ENCODE measurements around the gene FAM120AOS. TPM values are rescaled to one million over a fixed set of nuclear protein-coding genes. Genes with fewer than 3 reads are reported as not detected.

Gene FAM120AOS
- total and polyA plus RNA-seq, 2 of the 8 experiments (the other 6 are each of a cell fraction or from before 2014, with no cell fraction given): 29.6 to 37.6 TPM

GRCh38 chr9:93419023-93419422 is 34.4 kb downstream of the FAM120AOS start:
- Histone ChIP-seq H2BK5ac (ENCODE audit: low read depth, low read length) (no peak overlapping the region), H4K20me1 (replicated peaks in 1 of 2; ENCODE audit: control insufficient read depth in 1 of 2, insufficient read depth in 2 of 2, low read length in 2 of 2) (no peaks in the 10 kb centered on the region), H4K8ac (ENCODE audit: extremely low read depth, insufficient read depth, low read length) (no peak overlapping the region), H3K79me1 (ENCODE audit: low read depth, low read length) (no peaks in the 10 kb centered on the region), H2BK120ac (replicated peaks; ENCODE audit: low read depth, low read length) (no peak overlapping the region), H2AFZ (ENCODE audit: low read length) (no peak overlapping the region), H3K4me1 (replicated peaks in 1 of 4; ENCODE audit: control insufficient read depth in 3 of 4, insufficient read depth in 4 of 4, low read length in 3 of 4) (no peaks in the 10 kb centered on the region), H3K14ac (ENCODE audit: insufficient read length) (no peak overlapping the region), H3K9ac (replicated peaks in 1 of 4; ENCODE audit: extremely low read depth in 1 of 4, low read depth in 3 of 4, low read length in 3 of 4) (no peak overlapping the region), H3K36me3 (ENCODE audit: control insufficient read depth in 2 of 4, insufficient read depth in 4 of 4, low read length in 3 of 4) (no peaks in the 10 kb centered on the region), H3K18ac (ENCODE audit: extremely low read depth, low read length) (no peak overlapping the region), H3K27me3 (replicated peaks in 1 of 4; ENCODE audit: control insufficient read depth in 3 of 4, extremely low read depth in 1 of 4, insufficient read depth in 3 of 4, low read length in 3 of 4) (no peaks in the 10 kb centered on the region), H4K5ac (ENCODE audit: insufficient read length, low read depth, low read length) (no peak overlapping the region), H2BK20ac (ENCODE audit: low read length) (no peak overlapping the region), H2BK12ac (ENCODE audit: low read depth, low read length) (no peak overlapping the region), H3K4ac (replicated peaks; ENCODE audit: insufficient read length, low read depth, low read length) (no peak overlapping the region), H2BK15ac (ENCODE audit: low read length) (no peak overlapping the region), H3K27ac (ENCODE audit: low read depth, low read length) (no peak overlapping the region), H3K4me2 (ENCODE audit: insufficient read depth in 1 of 2, low read depth in 2 of 2, low read length in 2 of 2) (no peak overlapping the region), H4K91ac (replicated peaks; ENCODE audit: insufficient read length, low read length) (no peak overlapping the region), H3K23ac (ENCODE audit: insufficient read length) (no peak overlapping the region), H3K79me2 (ENCODE audit: control insufficient read depth in 1 of 2, insufficient read depth in 2 of 2, low read length in 2 of 2) (no peaks in the 10 kb centered on the region), H3K9me3 (ENCODE audit: insufficient read depth in 2 of 2, low read depth in 1 of 2, low read length in 1 of 2) (no peaks in the 10 kb centered on the region), H3K23me2 (ENCODE audit: low read depth, low read length) (no peaks in the 10 kb centered on the region), H3K56ac (replicated peaks; ENCODE audit: insufficient read length, low read depth, low read length) (no peak overlapping the region), H2AK5ac (ENCODE audit: low read depth, low read length) (no peak overlapping the region), H3K4me3 (ENCODE audit: extremely low read depth in 1 of 4, insufficient read depth in 2 of 4, low read depth in 3 of 4, low read length in 4 of 4) (no peak overlapping the region)
- TF ChIP-seq TBP (IDR thresholded peaks at IDR 0.05; ENCODE audit: low read depth, low read length) (no peak), POLR2A (IDR thresholded peaks at IDR 0.05; ENCODE audit: control extremely low read depth in 1 of 2, low read depth in 2 of 2, low read length in 2 of 2) (no peak), HDAC2 (IDR thresholded peaks at IDR 0.05; ENCODE audit: borderline replicate concordance in 1 of 2, low read depth in 2 of 2, low read length in 2 of 2) (no peak), POU5F1 (IDR thresholded peaks at IDR 0.05; ENCODE audit: low read depth, low read length) (no peak), SP4 (IDR thresholded peaks at IDR 0.05; ENCODE audit: low read length) (no peak), CTBP2 (IDR thresholded peaks at IDR 0.05; ENCODE audit: borderline replicate concordance, insufficient read depth, insufficient read length, low read length) (no peak), JUN (IDR thresholded peaks at IDR 0.05; ENCODE audit: low read depth, low read length) (no peak), ATF3 (IDR thresholded peaks at IDR 0.05; ENCODE audit: insufficient read depth, low read depth, low read length) (no peak), USF2 (IDR thresholded peaks at IDR 0.05; ENCODE audit: low read length) (no peak), CREB1 (IDR thresholded peaks at IDR 0.05) (no peak)
- DNase-seq (ENCODE audit: low read depth in 1 of 2, low spot score in 2 of 2) (no peak), FAIRE-seq (no peak)
- WGBS, 2 experiments (ENCODE audit: extremely low coverage in 1 of 2, insufficient coverage in 1 of 2, insufficient read length in 1 of 2, insufficient replicate concordance in 2 of 2, low coverage in 1 of 2, low lambda C conversion rate in 2 of 2, missing lambda C conversion rate in 1 of 2): 92% methylated on average over 1 of the region's 1 CpG; no CpG with 5 or more reads in 1 of the 2 experiments
- POLR2A ChIA-PET (ENCODE audit: partially characterized antibody): no interaction called here
- CTCF ChIA-PET (ENCODE audit: partially characterized antibody): no interaction called here
